Measurements from ENCODE around the gene CYP2W1.

DNA sequence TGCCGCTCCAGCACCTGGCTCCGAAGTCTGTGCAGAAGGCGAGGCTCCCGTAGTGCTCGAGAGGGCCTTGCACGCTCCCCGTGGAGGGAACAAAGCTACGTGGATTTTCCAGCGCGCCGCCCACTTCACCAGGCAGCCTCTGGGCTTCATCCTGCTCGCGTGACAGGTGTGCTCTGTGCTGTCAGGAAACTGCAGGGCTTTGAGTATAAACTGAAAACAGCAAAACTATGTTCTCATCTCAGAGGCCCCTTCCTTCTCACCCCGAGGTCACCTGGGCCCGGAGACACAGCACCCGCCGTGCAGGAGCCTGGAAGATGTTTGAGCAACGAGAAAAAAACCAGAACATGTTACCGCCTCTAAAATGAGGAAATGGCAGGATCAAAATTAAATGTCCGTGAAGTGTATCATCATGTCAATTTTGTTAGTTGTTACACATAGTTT is 43.8 kb downstream of the CYP2W1 start:
- no peak for TF ChIP-seq POLR2AphosphoS5 (IDR thresholded peaks at IDR 0.05; ENCODE audit: low read depth, low read length)
- no peak for TF ChIP-seq POLR2A (IDR thresholded peaks at IDR 0.05; ENCODE audit: low read depth, low read length)

All from GM12892 (cell line).